Left hindlimb (tissue), 1 donor: Measurements from ENCODE around the gene IRF3.
"Not testable (repeated sequence)": the region's sequence is repeated elsewhere in the genome, so short reads cannot be mapped to it uniquely, and the experiment has no call there.

ENCODE experiments used
- DNase-seq: peaks from one replicate; pipeline ENCODE4 v3.0.0-alpha.2; 2018

The IRF3 gene

GRCh38 chr19:49642492-49643035 lies 23.1 kb downstream of the IRF3 start:
- no peak for DNase-seq

- peak; percentile 100 for DNase-seq
Observed at GRCh38 chr19:49641688-49642491, 23.8 kb downstream of the IRF3 start, which contains the start of gene SCAF1. TSS of gene SCAF1 (plus strand) at chr19:49642209. CDS start at chr19:49645027, 2,818 bp downstream.

DNA sequence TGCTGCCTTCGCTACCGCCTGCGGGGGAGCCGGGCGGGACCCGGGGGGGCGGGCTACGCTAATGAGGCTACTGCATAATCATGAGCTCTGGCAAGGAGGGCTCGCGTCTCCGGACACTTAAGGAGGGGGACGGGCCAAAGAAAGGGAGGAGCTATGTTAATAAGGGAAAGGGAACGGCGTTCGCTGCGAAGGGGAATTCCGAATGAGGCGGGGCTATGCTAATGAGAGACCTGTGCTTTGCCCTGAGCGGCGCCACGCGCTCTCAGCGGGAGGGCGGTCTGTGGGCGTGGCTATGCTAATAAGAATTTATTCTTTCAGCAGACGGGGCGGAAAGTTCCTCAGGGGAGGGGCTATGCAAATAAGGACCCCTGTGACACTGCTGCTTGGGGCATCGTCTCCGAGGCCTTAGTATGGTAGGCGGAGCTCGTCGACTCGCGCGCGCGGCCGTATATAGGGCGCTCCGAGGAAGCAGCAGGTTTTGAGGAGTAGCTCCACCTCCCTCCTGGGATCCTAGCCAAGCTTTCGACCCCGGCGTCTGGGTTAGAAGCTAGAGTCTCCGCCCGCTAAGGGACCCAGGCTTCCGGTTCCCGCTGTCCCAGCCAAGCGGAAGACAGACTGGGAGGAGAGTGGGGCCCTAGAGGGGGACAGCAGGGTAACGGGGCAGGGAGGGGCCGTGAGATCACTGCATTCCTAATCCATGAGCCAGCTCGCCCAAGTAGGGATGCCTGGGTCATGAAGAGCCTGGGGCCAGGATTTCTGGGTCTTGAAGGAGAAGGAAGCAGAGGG lies 25.4 kb downstream of the IRF3 start, which contains the start of gene RRAS:
Gene RRAS, minus strand, starts transcription at position 31 of the 786 bp plus-strand sequence. CDS start 45 bp downstream, outside the sequence.
- peak; percentile 100 for DNase-seq

GRCh38 chr19:49639401-49640112 lies 26.1 kb downstream of the IRF3 start:
- DNase-seq = peak; percentile 57

- peak; percentile 83 for DNase-seq
Observed at GRCh38 chr19:49637821-49638738, 27.6 kb downstream of the IRF3 start.

DNA sequence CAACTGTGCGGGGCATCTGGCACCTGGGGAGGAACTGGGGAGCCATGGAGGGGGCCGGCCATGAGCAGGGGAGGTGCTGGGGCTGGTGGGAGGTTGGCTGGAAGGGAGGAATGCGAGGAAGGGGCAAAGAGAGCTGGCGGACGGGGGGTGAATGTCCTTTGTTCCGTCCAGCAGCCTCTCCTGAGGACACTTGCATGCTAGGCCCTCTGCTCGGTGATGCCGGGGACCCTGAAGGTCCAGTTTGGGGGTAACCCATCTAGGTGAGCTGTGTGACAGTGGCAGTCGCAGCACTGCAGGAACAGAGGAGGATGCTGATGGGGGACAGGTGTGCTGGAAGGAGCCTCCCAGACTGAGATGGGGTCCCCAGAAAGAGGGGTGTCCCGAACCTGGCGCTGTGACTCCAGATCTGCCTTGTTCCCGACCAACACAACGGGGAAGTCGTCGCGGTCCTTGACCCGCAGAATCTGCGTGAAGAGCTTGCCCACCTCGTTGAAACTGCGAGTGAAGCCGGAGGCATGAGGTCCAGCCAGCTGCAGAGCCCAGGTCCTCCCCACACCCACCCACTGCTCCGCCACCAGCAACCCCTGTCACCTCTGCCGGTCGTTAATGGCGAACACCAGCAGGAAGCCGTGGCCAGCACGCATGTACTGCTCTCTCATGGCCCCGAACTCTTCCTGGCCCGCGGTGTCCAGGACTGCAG lies 29.3 kb downstream of the IRF3 start:
- peak; percentile 42 for DNase-seq

DNA sequence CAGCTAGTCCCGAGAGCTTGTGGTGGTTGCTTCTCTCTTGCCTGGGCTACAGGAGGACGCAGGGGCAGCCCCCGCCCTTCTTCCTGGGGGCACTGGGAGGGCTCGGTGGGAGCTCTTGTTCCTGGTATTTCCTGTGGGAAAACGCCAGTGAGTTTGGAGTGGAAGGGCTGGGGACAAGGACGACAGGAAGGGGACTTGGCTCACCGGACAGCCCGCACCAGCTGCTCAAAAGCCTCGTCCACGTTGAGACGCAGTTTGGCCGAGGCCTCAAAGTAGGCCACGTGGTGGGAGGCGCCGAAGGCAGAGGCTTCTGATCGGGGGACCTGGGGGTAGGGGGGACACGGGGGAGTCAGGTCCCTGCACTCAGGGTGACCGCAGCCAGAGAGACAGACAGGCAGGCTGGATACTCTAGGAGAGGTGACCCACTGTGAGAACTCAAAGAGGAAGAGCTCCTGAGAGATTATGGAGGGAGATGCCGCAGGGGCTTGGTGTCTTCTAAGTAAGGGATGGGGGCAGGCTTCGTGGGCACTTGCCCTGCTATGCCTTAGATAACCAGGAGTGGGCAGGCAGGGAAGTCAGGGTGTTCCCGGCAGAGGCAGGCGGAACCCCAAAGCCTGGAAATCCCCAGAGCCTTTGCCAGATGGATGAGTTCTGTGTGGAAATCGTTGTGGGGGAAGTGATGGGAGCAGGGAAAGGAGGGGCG lies 30.0 kb downstream of the IRF3 start:
- peak; percentile 34 for DNase-seq

- not testable (repeated sequence) for DNase-seq
Observed at GRCh38 chr19:49633273-49633672, 32.4 kb downstream of the IRF3 start.

DNA sequence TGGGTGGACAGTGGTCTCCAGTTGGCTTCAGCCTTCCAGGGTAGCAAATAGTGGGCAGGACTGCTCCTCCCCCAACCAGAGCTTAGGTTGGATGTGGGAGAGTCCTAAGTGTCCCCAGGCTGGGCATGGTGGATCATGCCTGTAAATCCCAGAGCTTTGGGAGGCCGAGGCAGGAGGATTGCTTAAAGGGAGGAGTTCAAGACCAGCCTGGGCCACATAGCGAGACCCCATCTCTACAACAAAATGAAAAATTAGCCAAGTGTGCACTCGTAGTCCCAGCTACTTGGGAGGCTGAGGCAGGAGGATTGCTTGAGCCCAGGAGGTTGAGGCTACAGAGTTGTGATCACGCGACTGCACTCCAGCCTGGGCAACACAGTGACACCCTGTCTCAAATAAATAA lies 33.1 kb downstream of the IRF3 start:
- no peak for DNase-seq

DNA sequence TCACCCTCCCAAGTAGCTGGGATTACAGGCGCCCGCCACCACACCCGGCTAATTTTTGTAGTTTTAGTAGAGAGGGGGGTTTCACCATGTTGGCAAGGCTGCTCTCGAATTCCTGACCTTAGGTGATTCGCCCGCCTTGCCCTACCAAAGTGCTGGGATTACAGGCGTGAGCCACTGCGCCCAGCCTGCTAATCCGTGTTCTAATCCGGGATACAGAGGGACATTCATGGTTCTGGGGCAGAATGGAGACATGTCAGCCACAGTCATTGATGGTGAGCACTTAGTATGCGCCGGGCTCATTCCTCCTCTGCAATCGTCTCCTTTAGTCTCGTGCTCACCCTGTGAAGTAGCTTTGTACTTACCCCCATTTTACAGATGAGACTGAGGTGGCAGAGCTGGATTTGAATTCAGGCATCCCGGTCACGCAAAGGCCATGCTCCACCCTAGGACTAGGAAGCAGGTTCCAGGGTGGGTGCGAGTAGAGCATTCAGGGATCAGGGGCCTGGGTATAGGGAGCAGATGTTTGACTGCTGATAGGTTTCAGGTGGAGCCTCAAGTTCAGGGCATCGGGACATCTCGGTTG lies 34.0 kb downstream of the IRF3 start:
- DNase-seq = no peak

DNA sequence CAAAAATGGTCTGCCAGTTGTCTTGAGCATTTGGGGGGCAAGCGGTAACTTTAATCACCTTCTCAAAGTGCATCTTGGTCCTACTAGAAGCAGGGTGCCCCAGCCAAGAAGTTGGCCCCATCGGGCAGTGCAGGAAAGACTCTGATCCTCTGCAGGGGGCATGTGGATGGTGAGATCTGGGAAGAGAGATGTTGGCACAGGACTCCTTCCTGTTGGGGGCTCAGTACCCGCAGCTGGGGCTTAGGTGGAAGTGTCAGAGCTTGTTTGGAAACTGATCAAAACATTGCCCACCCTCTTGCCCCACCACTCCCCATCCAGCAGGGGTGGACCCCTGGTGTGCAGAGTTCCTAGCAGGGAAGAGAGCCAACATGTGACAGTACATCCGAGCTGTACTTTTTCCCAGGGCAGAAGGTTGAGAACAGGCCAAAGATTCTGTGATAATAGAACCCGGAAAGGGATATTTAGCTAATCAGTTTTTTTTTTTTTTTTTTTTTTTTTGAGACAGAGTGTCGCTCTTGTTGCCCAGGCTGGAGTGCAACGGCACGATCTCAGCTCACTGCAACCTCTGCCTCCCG lies 34.6 kb downstream of the IRF3 start:
- no peak for DNase-seq

GRCh38 chr19:49629659-49630058 lies 36.0 kb downstream of the IRF3 start:
- no peak for DNase-seq

DNA sequence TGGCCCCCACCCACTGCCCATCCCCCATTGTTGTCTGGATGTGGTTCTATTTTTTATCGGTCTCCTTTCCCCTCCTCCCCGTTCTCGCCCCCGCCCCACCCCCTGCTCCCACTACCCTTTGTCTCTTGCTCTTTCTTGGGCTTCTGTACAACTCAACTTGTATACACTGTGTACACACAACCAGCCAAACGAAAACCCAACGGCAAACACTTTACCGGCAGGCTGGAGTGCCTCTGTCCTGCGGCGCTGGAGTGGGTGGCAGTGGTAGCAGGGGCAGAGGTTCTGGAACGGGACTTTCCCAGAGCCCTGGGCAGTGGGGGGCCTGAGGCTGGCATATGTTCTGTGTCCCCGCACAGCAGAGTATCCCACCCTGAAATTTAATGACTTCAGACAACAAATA lies 39.4 kb downstream of the IRF3 start:
- no peak for DNase-seq

- no peak for DNase-seq
Observed at GRCh38 chr19:49624967-49625910, 40.4 kb downstream of the IRF3 start.

- not testable (repeated sequence) for DNase-seq
Observed at GRCh38 chr19:49617860-49618259, 47.8 kb downstream of the IRF3 start.

- DNase-seq = no peak
Observed at GRCh38 chr19:49616945-49617344, 48.7 kb downstream of the IRF3 start.

DNA sequence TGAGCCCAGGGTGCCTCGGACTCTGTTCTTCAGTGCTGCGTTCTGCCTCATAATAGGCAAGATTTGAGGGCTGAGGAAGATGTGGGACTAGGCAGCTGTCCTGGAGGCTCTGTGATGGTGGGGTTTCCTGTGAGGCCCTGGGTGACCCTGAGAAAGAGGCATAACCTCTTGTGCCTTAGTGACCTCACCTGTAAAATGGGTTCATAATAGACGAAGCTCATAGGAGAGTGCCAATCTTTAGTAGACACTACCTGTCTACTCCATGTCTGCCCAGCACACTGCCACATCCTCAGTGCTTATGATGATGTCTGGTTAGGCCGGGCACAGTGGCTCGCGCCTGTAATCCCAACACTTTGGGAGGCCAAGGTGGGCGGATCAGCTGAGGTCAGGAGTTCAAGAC lies 49.1 kb downstream of the IRF3 start:
- DNase-seq = no peak

DNA sequence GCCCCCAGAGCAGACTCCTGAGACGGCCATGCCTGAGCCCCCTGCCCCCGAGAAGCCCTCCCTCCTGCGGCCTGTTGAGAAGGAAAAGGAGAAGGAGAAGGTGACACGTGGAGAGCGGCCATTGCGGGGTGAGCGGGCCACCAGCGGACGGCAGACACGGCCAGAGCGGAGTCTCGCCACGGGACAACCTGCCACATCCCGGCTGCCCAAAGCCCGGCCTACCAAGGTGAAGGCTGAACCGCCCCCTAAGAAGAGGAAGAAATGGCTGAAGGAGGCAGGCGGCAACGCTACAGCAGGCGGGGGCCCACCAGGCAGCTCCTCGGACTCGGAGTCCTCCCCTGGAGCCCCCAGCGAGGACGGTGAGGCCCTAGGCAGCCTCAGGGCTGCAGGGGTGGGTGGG lies 49.8 kb downstream of the IRF3 start:
- DNase-seq = no peak
